ENCODE data around the gene STX3. TPM values are rescaled to one million over a fixed set of nuclear protein-coding genes. Genes with fewer than 3 reads are reported as not detected.
A peak's percentile ranks its signal among the peaks of the same experiment; 100 is the strongest.

STX3 gene
- total RNA-seq, 1 experiment from 2014 or later: 12.1 TPM

DNA sequence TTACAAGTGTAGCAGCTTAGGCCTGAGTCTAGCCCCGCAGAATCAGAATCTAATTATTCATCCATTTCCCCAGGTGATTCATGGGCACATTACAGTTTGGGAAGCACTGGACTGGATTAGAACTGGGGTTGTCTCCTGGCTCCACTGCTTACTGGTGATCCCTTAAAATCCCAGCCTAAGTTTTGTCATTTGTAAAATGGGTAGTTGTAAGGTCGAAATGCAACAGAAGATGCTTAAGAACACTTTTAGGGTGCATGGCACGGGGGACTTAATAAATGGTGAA is 1.3 kb downstream of the STX3 start:
- Mint-ChIP-seq H3K27ac (ENCODE audit: low read depth, unreplicated experiment) (no peak overlapping the region), H3K36me3 (ENCODE audit: insufficient read depth, unreplicated experiment) (no peaks in the 10 kb centered on the region), H3K9me3 (ENCODE audit: unreplicated experiment) (no peaks in the 10 kb centered on the region), H3K4me3 (ENCODE audit: unreplicated experiment) (peak overlapping the region; percentile 92), H3K4me1 (ENCODE audit: insufficient read depth, unreplicated experiment) (peaks cover 13% of the 10 kb centered on the region), H3K27me3 (ENCODE audit: insufficient read depth, unreplicated experiment) (no peaks in the 10 kb centered on the region)
- peak; percentile 45 for DNase-seq (ENCODE audit: unreplicated experiment)
- no peak for TF ChIP-seq CTCF (IDR thresholded peaks at IDR 0.05; ENCODE audit: unreplicated experiment)
- ChIA-PET POLR2A (interaction anchor here (0.7 to 5.4 kb wide), 15 partner anchors 10 to 1117 kb away, joined by 3 to 67 read pairs (median 5); partner anchors contain the start of genes MRPL16, OSBP and PATL1), CTCF (interaction anchor here (0.6 to 7.6 kb wide), 10 partner anchors 10 to 509 kb away, joined by 3 to 160 read pairs (median 14); partner anchors contain the start of genes MRPL16 and PATL1)
- no TSS peak for BruUV-seq (replicated peaks)
- intact Hi-C loops (cut with micrococcal nuclease): loop anchor here (1.0 to 10.0 kb wide), 2 partner anchors 20 to 408 kb away; no protein-coding TSS in a partner anchor

GRCh38 chr11:59756845-59757244 is 1.7 kb downstream of the STX3 start:
- intact Hi-C loops (cut with micrococcal nuclease): loop anchor here (1.0 to 10.0 kb wide), 2 partner anchors 19 to 408 kb away; no protein-coding TSS in a partner anchor
- H3K36me3 Mint-ChIP-seq (ENCODE audit: insufficient read depth, unreplicated experiment): no peaks in the 10 kb centered on the region
- H3K27me3 Mint-ChIP-seq (ENCODE audit: insufficient read depth, unreplicated experiment): no peaks in the 10 kb centered on the region
- DNase-seq (ENCODE audit: unreplicated experiment): peak; percentile 65
- POLR2A ChIA-PET: interaction anchor here (0.7 to 5.4 kb wide), 13 partner anchors 13 to 1116 kb away, joined by 3 to 67 read pairs (median 14); partner anchors contain the start of genes MRPL16, OSBP and PATL1
- CTCF ChIA-PET: interaction anchor here (1.0 to 7.6 kb wide), 8 partner anchors 15 to 509 kb away, joined by 3 to 160 read pairs (median 14); partner anchors contain the start of genes MRPL16 and PATL1
- peak overlapping the region; percentile 29 for H3K27ac Mint-ChIP-seq (ENCODE audit: low read depth, unreplicated experiment)
- no peak for TF ChIP-seq CTCF (IDR thresholded peaks at IDR 0.05; ENCODE audit: unreplicated experiment)
- no TSS peak for BruUV-seq (replicated peaks)
- H3K4me3 Mint-ChIP-seq (ENCODE audit: unreplicated experiment): peak overlapping the region; percentile 92
- peaks cover 13% of the 10 kb centered on the region for H3K4me1 Mint-ChIP-seq (ENCODE audit: insufficient read depth, unreplicated experiment)
- no peaks in the 10 kb centered on the region for H3K9me3 Mint-ChIP-seq (ENCODE audit: unreplicated experiment)

DNA sequence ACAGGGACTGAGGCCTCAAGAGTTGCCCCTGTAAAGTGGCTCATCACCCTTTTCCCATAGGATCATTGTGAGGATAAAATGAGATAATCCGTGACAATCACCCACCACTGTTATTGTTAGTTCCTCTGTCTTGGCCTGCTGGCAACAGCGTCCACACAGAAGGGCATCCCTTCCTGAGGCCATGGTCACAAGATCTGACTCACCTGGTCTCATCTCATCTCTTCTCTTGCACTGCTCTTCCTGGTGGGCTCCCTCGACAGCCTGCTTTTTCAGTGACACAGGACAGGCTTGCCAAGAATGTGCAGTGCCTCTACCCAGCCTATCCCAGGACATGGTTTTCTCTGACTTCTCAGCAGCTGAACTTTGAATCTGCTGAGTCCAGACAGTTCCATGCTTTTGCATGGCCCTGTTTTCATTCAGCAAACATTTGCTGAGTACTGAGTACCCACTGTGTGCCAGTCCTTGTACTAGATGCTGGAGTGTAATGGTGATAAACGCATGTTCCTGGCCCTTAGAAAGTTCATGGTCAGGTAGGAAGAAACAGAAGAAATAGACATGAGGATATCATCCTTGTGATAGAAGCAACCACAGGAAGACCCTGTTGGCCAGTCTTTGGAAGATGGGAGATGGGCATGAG is 3.3 kb downstream of the STX3 start:
- Mint-ChIP-seq H3K4me1 (ENCODE audit: insufficient read depth, unreplicated experiment) (peaks cover 13% of the 10 kb centered on the region), H3K4me3 (ENCODE audit: unreplicated experiment) (no peak overlapping the region), H3K27ac (ENCODE audit: low read depth, unreplicated experiment) (no peak overlapping the region), H3K36me3 (ENCODE audit: insufficient read depth, unreplicated experiment) (no peaks in the 10 kb centered on the region), H3K27me3 (ENCODE audit: insufficient read depth, unreplicated experiment) (no peaks in the 10 kb centered on the region), H3K9me3 (ENCODE audit: unreplicated experiment) (no peaks in the 10 kb centered on the region)
- POLR2A ChIA-PET: interaction anchor here (0.9 kb wide), 1 partner anchor 28 kb away, joined by 5 read pairs; no protein-coding TSS in a partner anchor
- no TSS peak for BruUV-seq (replicated peaks)
- intact Hi-C loops (cut with micrococcal nuclease): loop anchor here (10.0 kb wide), 1 partner anchor 406 kb away; no protein-coding TSS in a partner anchor
- no peak for DNase-seq (ENCODE audit: unreplicated experiment)
- TF ChIP-seq CTCF (IDR thresholded peaks at IDR 0.05; ENCODE audit: unreplicated experiment): no peak
- CTCF ChIA-PET: interaction anchor here (0.7 to 2.4 kb wide), 5 partner anchors 14 to 67 kb away, joined by 3 to 10 read pairs (median 3); partner anchors contain the start of gene MRPL16

- no peak overlapping the region for H3K4me3 Mint-ChIP-seq (ENCODE audit: unreplicated experiment)
- no peaks in the 10 kb centered on the region for H3K36me3 Mint-ChIP-seq (ENCODE audit: insufficient read depth, unreplicated experiment)
- no peak for DNase-seq (ENCODE audit: unreplicated experiment)
- no peak for TF ChIP-seq CTCF (IDR thresholded peaks at IDR 0.05; ENCODE audit: unreplicated experiment)
- ChIA-PET POLR2A (interaction anchor here (0.7 to 1.3 kb wide), 2 partner anchors 17 to 18 kb away, joined by 3 to 4 read pairs; no protein-coding TSS in a partner anchor), CTCF (interaction anchor here (1.4 to 2.4 kb wide), 3 partner anchors 12 to 50 kb away, joined by 4 to 10 read pairs (median 5); partner anchors contain the start of gene MRPL16)
- peaks cover 15% of the 10 kb centered on the region for H3K4me1 Mint-ChIP-seq (ENCODE audit: insufficient read depth, unreplicated experiment)
- no peaks in the 10 kb centered on the region for H3K9me3 Mint-ChIP-seq (ENCODE audit: unreplicated experiment)
- peak overlapping the region; percentile 54 for H3K27ac Mint-ChIP-seq (ENCODE audit: low read depth, unreplicated experiment)
- H3K27me3 Mint-ChIP-seq (ENCODE audit: insufficient read depth, unreplicated experiment): no peaks in the 10 kb centered on the region
- BruUV-seq (replicated peaks): no TSS peak
- intact Hi-C loops (cut with micrococcal nuclease): loop anchor here (10.0 kb wide), 1 partner anchor 405 kb away; no protein-coding TSS in a partner anchor
Measured at GRCh38 chr11:59759900-59760299, 4.7 kb downstream of the STX3 start.
